ENCODE data around the gene CP.

CP gene

GRCh38 chr3:149186721-149187120 is 34.9 kb downstream of the CP start:
- DNase-seq (ENCODE audit: low read depth in 2 of 2, low spot score in 1 of 2), result no peak

GRCh38 chr3:149186219-149186618 is 35.4 kb downstream of the CP start:
- no peak for DNase-seq (ENCODE audit: low read depth in 2 of 2, low spot score in 1 of 2)

- DNase-seq (ENCODE audit: low read depth in 2 of 2, low spot score in 1 of 2), result no peak
Measured at GRCh38 chr3:149181182-149181581, 40.4 kb downstream of the CP start.

GRCh38 chr3:149180057-149180573 is 41.5 kb downstream of the CP start:
- DNase-seq (ENCODE audit: low read depth in 2 of 2, low spot score in 1 of 2), result no peak

GRCh38 chr3:149179220-149179619 is 42.4 kb downstream of the CP start:
- DNase-seq (ENCODE audit: low read depth in 2 of 2, low spot score in 1 of 2), result no peak

- DNase-seq (ENCODE audit: low read depth in 2 of 2, low spot score in 1 of 2), result no peak
Measured at GRCh38 chr3:149177122-149177521, 44.5 kb downstream of the CP start.

GRCh38 chr3:149174901-149175300 is 46.7 kb downstream of the CP start:
- no peak for DNase-seq (ENCODE audit: low read depth in 2 of 2, low spot score in 1 of 2)

- DNase-seq (ENCODE audit: low read depth in 2 of 2, low spot score in 1 of 2), result no peak
Measured at GRCh38 chr3:149170672-149171071, 51.0 kb downstream of the CP start.

GRCh38 chr3:149167898-149168297 is 53.7 kb downstream of the CP start:
- no peak for DNase-seq (ENCODE audit: low read depth in 2 of 2, low spot score in 1 of 2)

GRCh38 chr3:149163066-149163465 is 58.6 kb downstream of the CP start:
- no peak for DNase-seq (ENCODE audit: low read depth in 2 of 2, low spot score in 1 of 2)

GRCh38 chr3:149162007-149162406 is 59.6 kb downstream of the CP start:
- no peak for DNase-seq (ENCODE audit: low read depth in 2 of 2, low spot score in 1 of 2)

GRCh38 chr3:149160754-149161300 is 60.8 kb downstream of the CP start:
- no peak for DNase-seq (ENCODE audit: low read depth in 2 of 2, low spot score in 1 of 2)

GRCh38 chr3:149153402-149153801 is 68.2 kb downstream of the CP start:
- DNase-seq (ENCODE audit: low read depth in 2 of 2, low spot score in 1 of 2), result no peak

GRCh38 chr3:149152420-149152819 is 69.2 kb downstream of the CP start:
- DNase-seq (ENCODE audit: low read depth in 2 of 2, low spot score in 1 of 2), result no peak

- no peak for DNase-seq (ENCODE audit: low read depth in 2 of 2, low spot score in 1 of 2)
Measured at GRCh38 chr3:149151843-149152242, 69.8 kb downstream of the CP start.

- DNase-seq (ENCODE audit: low read depth in 2 of 2, low spot score in 1 of 2), result no peak
Measured at GRCh38 chr3:149150436-149150835, 71.2 kb downstream of the CP start.

- DNase-seq (ENCODE audit: low read depth in 2 of 2, low spot score in 1 of 2), result no peak
Measured at GRCh38 chr3:149145974-149146373, 75.7 kb downstream of the CP start.

GRCh38 chr3:149145356-149145755 is 76.3 kb downstream of the CP start:
- DNase-seq (ENCODE audit: low read depth in 2 of 2, low spot score in 1 of 2), result no peak

GRCh38 chr3:149142682-149143081 is 78.9 kb downstream of the CP start:
- no peak for DNase-seq (ENCODE audit: low read depth in 2 of 2, low spot score in 1 of 2)

- no peak for DNase-seq (ENCODE audit: low read depth in 2 of 2, low spot score in 1 of 2)
Measured at GRCh38 chr3:149134575-149134974, 87.1 kb downstream of the CP start.

- no peak for DNase-seq (ENCODE audit: low read depth in 2 of 2, low spot score in 1 of 2)
Measured at GRCh38 chr3:149131589-149131988, 90.0 kb downstream of the CP start.

- peak; percentile 49 to 66 for DNase-seq (ENCODE audit: low read depth in 2 of 2, low spot score in 1 of 2)
Measured at GRCh38 chr3:149129326-149130205, 92.1 kb downstream of the CP start, which contains the start of gene HPS3. HPS3 (plus strand) TSS chr3:149129638; CDS start chr3:149129724, 86 bp downstream.

All from stimulated activated CD8-positive, alpha-beta memory T cell treated with anti-CD3 and anti-CD28 coated beads, Interleukin-4, amount 100 ng/mL, for 4 hours (primary cell).